Lower leg skin (tissue), 3 donors: ENCODE measurements around the gene FN3K.

ENCODE experiments used
- CTCF ChIP-seq, 3 donors: fragments of 450-650 bp; IDR thresholded peaks; one replicate each; pipeline ENCODE4 v1.5.1; 2016; ENCODE audit warnings: antibody characterized with exemption in 3 of 3, mild to moderate bottlenecking in 3 of 3, moderate library complexity in 2 of 3
- POLR2A ChIP-seq, 2 donors: fragments of 450-650 bp; IDR thresholded peaks; one replicate each; pipeline ENCODE4 v1.6.1; 2016 to 2017; ENCODE audit warnings: antibody characterized with exemption in 2 of 2, mild to moderate bottlenecking in 1 of 2, moderate library complexity in 1 of 2

GRCh38 chr17:82729479-82730260 is 5.7 kb upstream of the FN3K start:
- TF ChIP-seq CTCF (IDR thresholded peaks at IDR 0.05) (no peak), POLR2A (IDR thresholded peaks at IDR 0.05) (no peak)
